Measurements from ENCODE around the gene SLC25A4.
"Not testable (repeated sequence)": the region's sequence is repeated elsewhere in the genome, so short reads cannot be mapped to it uniquely, and the experiment has no call there.

SLC25A4 gene

GRCh38 chr4:185104733-185105132, 38.3 kb upstream of the SLC25A4 start:
- no peak overlapping the region for H3K4ac ChIP-seq (ENCODE audit: low read depth in 1 of 2, low read length in 2 of 2)
- no peak overlapping the region for H3K27ac ChIP-seq (ENCODE audit: low read length, poor library complexity, severe bottlenecking)
- no peak overlapping the region for H3K4me2 ChIP-seq (ENCODE audit: low read length, poor library complexity, severe bottlenecking)
- H3K9me3 ChIP-seq (ENCODE audit: control insufficient read depth, low read length): no peaks in the 10 kb centered on the region
- H2BK5ac ChIP-seq (ENCODE audit: low read depth, low read length, poor library complexity, severe bottlenecking): no peak overlapping the region
- no peak overlapping the region for H3K14ac ChIP-seq (ENCODE audit: low read length in 2 of 2)
- DNase-seq: no peak
- no peaks in the 10 kb centered on the region for H3K36me3 ChIP-seq (ENCODE audit: control insufficient read depth in 1 of 2, insufficient read depth in 2 of 2, low read depth in 1 of 2, low read length in 2 of 2)
- H2BK120ac ChIP-seq (ENCODE audit: low read depth, low read length): no peak overlapping the region
- no peak overlapping the region for H2BK15ac ChIP-seq (ENCODE audit: low read depth, poor library complexity, severe bottlenecking)
- no peak overlapping the region for H3K18ac ChIP-seq (ENCODE audit: low read depth in 1 of 2, low read length in 2 of 2)
- no peak overlapping the region for H2AFZ ChIP-seq (ENCODE audit: low read depth, low read length)
- no peak overlapping the region for H3K9ac ChIP-seq (ENCODE audit: low read length)
- no peaks in the 10 kb centered on the region for H3K79me1 ChIP-seq (replicated peaks; ENCODE audit: low read length, poor library complexity, severe bottlenecking)
- no peak overlapping the region for H4K8ac ChIP-seq (ENCODE audit: low read length)
- peaks cover 4% of the 10 kb centered on the region for H3K4me1 ChIP-seq (ENCODE audit: control insufficient read depth, insufficient read depth, low read depth, low read length)
- H3K4me3 ChIP-seq (ENCODE audit: insufficient read depth in 1 of 2, low read depth in 1 of 2, low read length in 2 of 2): no peak overlapping the region
- H4K91ac ChIP-seq (ENCODE audit: low read length): no peak overlapping the region
- no peak overlapping the region for H2AK5ac ChIP-seq (ENCODE audit: low read length, severe bottlenecking)
- no peak overlapping the region for H2BK12ac ChIP-seq (ENCODE audit: low read length in 2 of 2)
- peaks cover 0 to 10% of the 10 kb centered on the region in 2 experiments for H3K27me3 ChIP-seq (ENCODE audit: control insufficient read depth in 1 of 2, insufficient read depth in 1 of 2, low read length in 2 of 2)
- no peak overlapping the region for H3K23ac ChIP-seq (ENCODE audit: low read length in 2 of 2)

GRCh38 chr4:185106353-185106752, 36.7 kb upstream of the SLC25A4 start:
- Histone ChIP-seq H3K36me3 (ENCODE audit: control insufficient read depth in 1 of 2, insufficient read depth in 2 of 2, low read depth in 1 of 2, low read length in 2 of 2) (no peaks in the 10 kb centered on the region), H2AK5ac (ENCODE audit: low read length, severe bottlenecking) (no peak overlapping the region), H4K8ac (ENCODE audit: low read length) (no peak overlapping the region), H3K4me2 (ENCODE audit: low read length, poor library complexity, severe bottlenecking) (no peak overlapping the region), H3K18ac (ENCODE audit: low read depth in 1 of 2, low read length in 2 of 2) (no peak overlapping the region), H3K9ac (ENCODE audit: low read length) (no peak overlapping the region), H3K27me3 (ENCODE audit: control insufficient read depth in 1 of 2, insufficient read depth in 1 of 2, low read length in 2 of 2) (peaks cover 0 to 4% of the 10 kb centered on the region in 2 experiments), H3K9me3 (ENCODE audit: control insufficient read depth, low read length) (no peaks in the 10 kb centered on the region), H3K23ac (ENCODE audit: low read length in 2 of 2) (no peak overlapping the region), H2BK12ac (ENCODE audit: low read length in 2 of 2) (no peak overlapping the region), H2BK5ac (ENCODE audit: low read depth, low read length, poor library complexity, severe bottlenecking) (no peak overlapping the region), H3K27ac (ENCODE audit: low read length, poor library complexity, severe bottlenecking) (no peak overlapping the region), H4K91ac (ENCODE audit: low read length) (no peak overlapping the region), H2AFZ (ENCODE audit: low read depth, low read length) (no peak overlapping the region), H3K4ac (ENCODE audit: low read depth in 1 of 2, low read length in 2 of 2) (no peak overlapping the region), H2BK15ac (ENCODE audit: low read depth, poor library complexity, severe bottlenecking) (no peak overlapping the region), H3K79me1 (replicated peaks; ENCODE audit: low read length, poor library complexity, severe bottlenecking) (no peaks in the 10 kb centered on the region), H3K14ac (ENCODE audit: low read length in 2 of 2) (no peak overlapping the region), H2BK120ac (ENCODE audit: low read depth, low read length) (no peak overlapping the region), H3K4me3 (ENCODE audit: insufficient read depth in 1 of 2, low read depth in 1 of 2, low read length in 2 of 2) (no peak overlapping the region), H3K4me1 (ENCODE audit: control insufficient read depth, insufficient read depth, low read depth, low read length) (peaks cover 3% of the 10 kb centered on the region)
- no peak for DNase-seq
- WGBS: 88% methylated on average over 3 of the region's 3 CpGs

- not testable (repeated sequence) for H3K4me2 ChIP-seq (ENCODE audit: low read length, poor library complexity, severe bottlenecking); H2AK5ac ChIP-seq (ENCODE audit: low read length, severe bottlenecking); H2BK12ac ChIP-seq (ENCODE audit: low read length in 2 of 2); H3K9me3 ChIP-seq (ENCODE audit: control insufficient read depth, low read length); H3K4ac ChIP-seq (ENCODE audit: low read depth in 1 of 2, low read length in 2 of 2); H4K91ac ChIP-seq (ENCODE audit: low read length); H3K23ac ChIP-seq (ENCODE audit: low read length in 2 of 2); H3K27me3 ChIP-seq (ENCODE audit: control insufficient read depth in 1 of 2, insufficient read depth in 1 of 2, low read length in 2 of 2); H3K36me3 ChIP-seq (ENCODE audit: control insufficient read depth in 1 of 2, insufficient read depth in 2 of 2, low read depth in 1 of 2, low read length in 2 of 2); H3K4me1 ChIP-seq (ENCODE audit: control insufficient read depth, insufficient read depth, low read depth, low read length); H3K79me1 ChIP-seq (replicated peaks; ENCODE audit: low read length, poor library complexity, severe bottlenecking); H3K14ac ChIP-seq (ENCODE audit: low read length in 2 of 2); H3K18ac ChIP-seq (ENCODE audit: low read depth in 1 of 2, low read length in 2 of 2); H2BK120ac ChIP-seq (ENCODE audit: low read depth, low read length); DNase-seq; H4K8ac ChIP-seq (ENCODE audit: low read length); H3K27ac ChIP-seq (ENCODE audit: low read length, poor library complexity, severe bottlenecking); H2BK15ac ChIP-seq (ENCODE audit: low read depth, poor library complexity, severe bottlenecking); H3K4me3 ChIP-seq (ENCODE audit: insufficient read depth in 1 of 2, low read depth in 1 of 2, low read length in 2 of 2); H3K9ac ChIP-seq (ENCODE audit: low read length); H2BK5ac ChIP-seq (ENCODE audit: low read depth, low read length, poor library complexity, severe bottlenecking); H2AFZ ChIP-seq (ENCODE audit: low read depth, low read length)
- 92% methylated on average over 5 of the region's 6 CpGs for WGBS
Measured at GRCh38 chr4:185107574-185107973, 35.5 kb upstream of the SLC25A4 start.

- H3K36me3 ChIP-seq (ENCODE audit: control insufficient read depth in 1 of 2, insufficient read depth in 2 of 2, low read depth in 1 of 2, low read length in 2 of 2): no peaks in the 10 kb centered on the region
- H3K14ac ChIP-seq (ENCODE audit: low read length in 2 of 2): no peak overlapping the region
- H2BK12ac ChIP-seq (ENCODE audit: low read length in 2 of 2): no peak overlapping the region
- H3K9ac ChIP-seq (ENCODE audit: low read length): no peak overlapping the region
- H2AK5ac ChIP-seq (ENCODE audit: low read length, severe bottlenecking): no peak overlapping the region
- no peak overlapping the region for H2BK15ac ChIP-seq (ENCODE audit: low read depth, poor library complexity, severe bottlenecking)
- no peak overlapping the region for H4K91ac ChIP-seq (ENCODE audit: low read length)
- no peak overlapping the region for H3K4ac ChIP-seq (ENCODE audit: low read depth in 1 of 2, low read length in 2 of 2)
- peaks cover 4% of the 10 kb centered on the region for H3K4me1 ChIP-seq (ENCODE audit: control insufficient read depth, insufficient read depth, low read depth, low read length)
- H3K4me3 ChIP-seq (ENCODE audit: insufficient read depth in 1 of 2, low read depth in 1 of 2, low read length in 2 of 2): no peak overlapping the region
- no peak overlapping the region for H3K4me2 ChIP-seq (ENCODE audit: low read length, poor library complexity, severe bottlenecking)
- H3K18ac ChIP-seq (ENCODE audit: low read depth in 1 of 2, low read length in 2 of 2): no peak overlapping the region
- H3K27ac ChIP-seq (ENCODE audit: low read length, poor library complexity, severe bottlenecking): no peak overlapping the region
- no peaks in the 10 kb centered on the region for H3K9me3 ChIP-seq (ENCODE audit: control insufficient read depth, low read length)
- WGBS: 100% methylated on average over 1 of the region's 2 CpGs
- no peak overlapping the region for H3K23ac ChIP-seq (ENCODE audit: low read length in 2 of 2)
- DNase-seq: no peak
- no peak overlapping the region for H2AFZ ChIP-seq (ENCODE audit: low read depth, low read length)
- H2BK5ac ChIP-seq (ENCODE audit: low read depth, low read length, poor library complexity, severe bottlenecking): no peak overlapping the region
- no peaks in the 10 kb centered on the region for H3K79me1 ChIP-seq (replicated peaks; ENCODE audit: low read length, poor library complexity, severe bottlenecking)
- no peak overlapping the region for H4K8ac ChIP-seq (ENCODE audit: low read length)
- H3K27me3 ChIP-seq (ENCODE audit: control insufficient read depth in 1 of 2, insufficient read depth in 1 of 2, low read length in 2 of 2): peaks cover 0 to 4% of the 10 kb centered on the region in 2 experiments
- H2BK120ac ChIP-seq (ENCODE audit: low read depth, low read length): no peak overlapping the region
Measured at GRCh38 chr4:185108185-185108584, 34.9 kb upstream of the SLC25A4 start.
